Endothelial cell of umbilical vein (primary cell): ENCODE data around the gene PKNOX2. TPM values are rescaled to one million over a fixed set of nuclear protein-coding genes. Genes with fewer than 3 reads are reported as not detected.

Source experiments
- BruUV-seq: library from RNA; stranded (reverse); fragments of 400-500 nt; replicated peaks from 2 replicates; lab custom pipeline; 2021; lab: Mats Ljungman, UMichigan
- CTCF ChIA-PET: fragments of 300-600, 350-600 bp; sonication (Branson Sonifier 250); formaldehyde crosslinking; loops from one replicate; lab custom pipeline; 2021; ENCODE audit warnings: antibody characterized with exemption, inconsistent platforms; lab: Charles Lee
- POLR2A ChIA-PET: fragments of 300-600, 350-600 bp; sonication (Branson Sonifier 250); formaldehyde crosslinking; loops from one replicate; lab custom pipeline; 2021; ENCODE audit warnings: antibody characterized with exemption, inconsistent platforms; lab: Charles Lee
- DNase-seq: peaks from one replicate; pipeline ENCODE4 v3.0.0-alpha.2; 2011; ENCODE audit warnings: low read depth, low spot score
- FAIRE-seq: peaks from 2 replicates; lab custom pipeline; 2011; peaks lifted over from hg19 to GRCh38; lab: Jason Lieb, UNC
- H2AFZ ChIP-seq: 2 replicates; pipeline ENCODE4 v1.6.0; 2012; ENCODE audit warnings: low read depth, low read length, control low read depth, inconsistent platforms
- H3K27ac ChIP-seq: 2 replicates; pipeline ENCODE4 v1.5.1; 2011; ENCODE audit warnings: low read depth, mild to moderate bottlenecking, control low read depth, low read length, moderate library complexity; ENCODE audit not compliant: insufficient read depth
- H3K27me3 ChIP-seq, 2 experiments: 2 replicates each; pipeline versions ENCODE4 v1.6.0 to v1.6.1; 2011; ENCODE audit warnings: low read length in 2 of 2, mixed read lengths in 1 of 2; ENCODE audit not compliant: control insufficient read depth in 2 of 2, insufficient read depth in 2 of 2
- H3K36me3 ChIP-seq, 2 experiments: 2 replicates in 1 of 2; 3 replicates in 1 of 2; pipeline ENCODE4 v1.5.1; 2011; ENCODE audit warnings: low read length in 2 of 2, mild to moderate bottlenecking in 1 of 2, moderate library complexity in 1 of 2; ENCODE audit not compliant: control insufficient read depth in 2 of 2, insufficient read depth in 2 of 2; ENCODE audit errors: extremely low read depth in 1 of 2
- H3K4me1 ChIP-seq: 3 replicates; pipeline ENCODE4 v1.5.1; 2011; ENCODE audit warnings: mild to moderate bottlenecking, low read length; ENCODE audit not compliant: control insufficient read depth, insufficient read depth; ENCODE audit errors: extremely low read depth
- H3K4me2 ChIP-seq: 2 replicates; pipeline ENCODE4 v1.6.1; 2011; ENCODE audit warnings: low read length, control low read depth, mixed read lengths; ENCODE audit not compliant: insufficient read depth
- H3K4me3 ChIP-seq, 3 experiments: fragments of 200-600 bp in 1 of 3; sonication (generic), shearing (Covaris generic) in 1 of 3; replicated peaks in 1 of 3; 2 replicates each; pipeline ENCODE4 v1.5.1; 2011 to 2016; ENCODE audit warnings: control low read depth in 3 of 3, low read length in 3 of 3, mild to moderate bottlenecking in 2 of 3, inconsistent platforms in 1 of 3, low read depth in 1 of 3, moderate library complexity in 1 of 3; ENCODE audit not compliant: insufficient read depth in 1 of 3
- H3K79me2 ChIP-seq: 2 replicates; pipeline ENCODE4 v1.6.0; 2012; ENCODE audit warnings: low read length, inconsistent platforms; ENCODE audit not compliant: control insufficient read depth, insufficient read depth
- H3K9ac ChIP-seq: replicated peaks from 2 replicates; pipeline ENCODE3; 2011; ENCODE audit warnings: low read length, control low read depth; ENCODE audit not compliant: insufficient read depth; ENCODE audit errors: extremely low read depth
- H3K9me1 ChIP-seq: replicated peaks from 3 replicates; pipeline ENCODE4 v1.6.0; 2011; ENCODE audit warnings: mild to moderate bottlenecking, low read length; ENCODE audit not compliant: control insufficient read depth, insufficient read depth; ENCODE audit errors: extremely low read depth
- H3K9me3 ChIP-seq: replicated peaks from 2 replicates; pipeline ENCODE4 v1.5.1; 2012; ENCODE audit warnings: low read length, inconsistent platforms; ENCODE audit not compliant: control insufficient read depth, insufficient read depth
- H4K20me1 ChIP-seq: replicated peaks from 2 replicates; pipeline ENCODE3; 2011; ENCODE audit warnings: mild to moderate bottlenecking, low read length; ENCODE audit not compliant: control insufficient read depth, insufficient read depth; ENCODE audit errors: extremely low read depth
- EZH2 ChIP-seq: IDR thresholded peaks from 2 replicates; pipeline ENCODE4 v1.6.1; 2012; ENCODE audit warnings: borderline replicate concordance, low read depth, mild to moderate bottlenecking, moderate library complexity, low read length, inconsistent platforms; ENCODE audit not compliant: severe bottlenecking
- FOS ChIP-seq: IDR thresholded peaks from 2 replicates; pipeline ENCODE4 v1.6.1; 2011; ENCODE audit warnings: mild to moderate bottlenecking, low read length, moderate library complexity, borderline replicate concordance; ENCODE audit not compliant: insufficient read depth
- GATA2 ChIP-seq: IDR thresholded peaks from 2 replicates; pipeline ENCODE4 v1.7.0; 2011; ENCODE audit warnings: low read depth, mild to moderate bottlenecking, moderate library complexity, mixed read lengths, low read length; ENCODE audit not compliant: insufficient read length, insufficient read depth
- JUN ChIP-seq: IDR thresholded peaks from 2 replicates; pipeline ENCODE4 v1.6.1; 2011; ENCODE audit warnings: borderline replicate concordance, low read depth; ENCODE audit not compliant: insufficient read length, insufficient read depth
- MYC ChIP-seq: IDR thresholded peaks from one replicate; pipeline ENCODE4 v1.6.1; 2011; ENCODE audit warnings: mild to moderate bottlenecking, low read depth, low read length
- POLR2A ChIP-seq: IDR thresholded peaks from 2 replicates; pipeline ENCODE4 v1.6.1; 2012; ENCODE audit warnings: low read depth, mild to moderate bottlenecking, control low read depth, low read length
- POLR2AphosphoS5 ChIP-seq: IDR thresholded peaks from 2 replicates; pipeline ENCODE4 v1.6.1; 2012; ENCODE audit warnings: low read depth, mild to moderate bottlenecking, control low read depth, low read length, moderate library complexity; ENCODE audit not compliant: insufficient read depth
- dilution Hi-C: fragments of 300-500 bp; cut with MboI; formaldehyde crosslinking; loops from one replicate; pipeline ENCODE4 v1.15.0; 2019; ENCODE audit warnings: low sequenced_read_pairs; ENCODE audit not compliant: extremely low pct_ligation_motif_present
- intact Hi-C: fragments of 100-400 bp; cut with micrococcal nuclease; formaldehyde crosslinking; loops from one replicate; pipeline ENCODE4 v1.10.0; 2022
- polyA plus RNA-seq, 4 experiments: library from polyadenylated mRNA; depleted of rRNA in 3 of 4; stranded (reverse) in 3 of 4; unstranded in 1 of 4; fragments of >200 nt; gene quantifications; 2 replicates each; pipeline versions ENCODE4 v1.2.1 to v1.2.3, GENCODE V29; 2011 to 2012; ENCODE audit warnings: missing spikeins in 1 of 4
- total RNA-seq: library from RNA; stranded (reverse); gene quantifications from 2 replicates; pipeline ENCODE4 v1.2.3, GENCODE V29; 2021
- TF ChIP-seq, protein P1 (sequence below), 2 donors: IDR thresholded peaks; 1 replicate in 1 of 2; 2 replicates in 1 of 2; pipeline ENCODE4 v1.5.1; 2011; ENCODE audit warnings: low read length in 2 of 2, mild to moderate bottlenecking in 2 of 2, moderate library complexity in 2 of 2, control low read depth in 1 of 2, inconsistent platforms in 1 of 2, low read depth in 1 of 2; ENCODE audit not compliant: insufficient read depth in 1 of 2; ENCODE audit errors: extremely low read depth in 1 of 2
- TF ChIP-seq, protein P2 (sequence below): IDR thresholded peaks from 2 replicates; pipeline ENCODE4 v1.6.1; 2011; ENCODE audit not compliant: insufficient read depth, insufficient read length

The PKNOX2 gene
- total and polyA plus RNA-seq, 2 donors (not counting 3 experiments of a cell fraction or from before 2014, with no cell fraction given): 0.11 to 0.91 TPM

DNA sequence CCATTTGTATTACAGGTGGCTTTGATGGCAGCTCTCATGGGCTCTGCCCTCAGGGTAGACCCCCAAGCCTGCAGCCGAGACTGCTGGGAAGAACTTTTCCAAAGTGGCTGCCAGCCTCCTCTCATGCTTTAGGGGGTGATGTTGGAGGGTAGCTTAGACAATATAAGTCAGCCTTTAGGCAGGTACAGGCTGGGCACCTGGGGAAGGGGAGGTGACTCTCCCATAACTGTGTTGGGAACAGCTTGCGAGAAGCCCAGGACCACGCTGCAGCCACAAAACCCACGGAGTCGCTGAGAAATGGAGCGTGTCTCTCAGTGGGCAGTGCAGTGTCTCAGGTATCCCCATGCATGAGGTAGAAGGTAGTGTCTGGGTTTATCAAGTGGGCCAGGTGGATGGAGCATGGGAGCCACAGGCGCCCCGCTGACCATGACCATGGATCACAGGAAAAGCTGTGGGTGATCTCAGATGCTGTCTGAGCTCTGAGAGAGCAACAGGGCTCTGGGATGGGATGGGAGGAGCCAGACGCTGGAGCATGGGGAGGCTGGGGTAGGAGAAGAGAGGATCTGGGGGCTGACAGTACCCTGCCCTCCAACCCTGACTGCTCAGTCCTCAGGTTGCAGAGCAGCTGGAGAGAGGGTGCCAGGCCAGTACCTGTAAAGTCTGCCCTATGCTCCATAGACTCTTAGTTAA is 216.3 kb downstream of the PKNOX2 start:
- intact Hi-C loops (no loop called here), dilution Hi-C loops (no loop called here)
- Histone ChIP-seq H4K20me1 (no peaks in the 10 kb centered on the region), H3K9me3 (no peaks in the 10 kb centered on the region), H3K27me3 (peaks cover 2 to 13% of the 10 kb centered on the region in 2 experiments), H3K36me3 (no peaks in the 10 kb centered on the region), H2AFZ (no peak overlapping the region), H3K9ac (no peak overlapping the region), H3K4me2 (no peak overlapping the region), H3K4me3 (no peak overlapping the region), H3K9me1 (no peaks in the 10 kb centered on the region), H3K4me1 (no peaks in the 10 kb centered on the region), H3K79me2 (no peaks in the 10 kb centered on the region), H3K27ac (no peak overlapping the region)
- no TSS peak for BruUV-seq
- FAIRE-seq (no peak), DNase-seq (no peak)
- POLR2A ChIA-PET: no interaction called here
- CTCF ChIA-PET: interaction anchor here (1.1 to 1.4 kb wide), 4 partner anchors 13 to 35 kb away, joined by 3 to 4 read pairs (median 4); no protein-coding TSS in a partner anchor
- TF ChIP-seq EZH2: no peak
- TF ChIP-seq, protein P1, sequence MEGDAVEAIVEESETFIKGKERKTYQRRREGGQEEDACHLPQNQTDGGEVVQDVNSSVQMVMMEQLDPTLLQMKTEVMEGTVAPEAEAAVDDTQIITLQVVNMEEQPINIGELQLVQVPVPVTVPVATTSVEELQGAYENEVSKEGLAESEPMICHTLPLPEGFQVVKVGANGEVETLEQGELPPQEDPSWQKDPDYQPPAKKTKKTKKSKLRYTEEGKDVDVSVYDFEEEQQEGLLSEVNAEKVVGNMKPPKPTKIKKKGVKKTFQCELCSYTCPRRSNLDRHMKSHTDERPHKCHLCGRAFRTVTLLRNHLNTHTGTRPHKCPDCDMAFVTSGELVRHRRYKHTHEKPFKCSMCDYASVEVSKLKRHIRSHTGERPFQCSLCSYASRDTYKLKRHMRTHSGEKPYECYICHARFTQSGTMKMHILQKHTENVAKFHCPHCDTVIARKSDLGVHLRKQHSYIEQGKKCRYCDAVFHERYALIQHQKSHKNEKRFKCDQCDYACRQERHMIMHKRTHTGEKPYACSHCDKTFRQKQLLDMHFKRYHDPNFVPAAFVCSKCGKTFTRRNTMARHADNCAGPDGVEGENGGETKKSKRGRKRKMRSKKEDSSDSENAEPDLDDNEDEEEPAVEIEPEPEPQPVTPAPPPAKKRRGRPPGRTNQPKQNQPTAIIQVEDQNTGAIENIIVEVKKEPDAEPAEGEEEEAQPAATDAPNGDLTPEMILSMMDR (IDR thresholded peaks at IDR 0.05; ENCODE audit: extremely low read depth in 1 of 2, insufficient read depth in 1 of 2, low read depth in 1 of 2, low read length in 2 of 2): no peak
- TF ChIP-seq JUN: no peak
- TF ChIP-seq GATA2: no peak
- TF ChIP-seq POLR2AphosphoS5: no peak
- TF ChIP-seq MYC: no peak
- no peak for TF ChIP-seq FOS
- no peak for TF ChIP-seq POLR2A
- TF ChIP-seq, protein P2, sequence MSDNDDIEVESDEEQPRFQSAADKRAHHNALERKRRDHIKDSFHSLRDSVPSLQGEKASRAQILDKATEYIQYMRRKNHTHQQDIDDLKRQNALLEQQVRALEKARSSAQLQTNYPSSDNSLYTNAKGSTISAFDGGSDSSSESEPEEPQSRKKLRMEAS: no peak
